HL-60/S4 treated with phorbol 12-myristate 13-acetate at 8.2 ng/mL for 4 days and 3 days (cell line): ENCODE measurements around the gene ANOS1.
"Not testable (repeated sequence)": the region's sequence is repeated elsewhere in the genome, so short reads cannot be mapped to it uniquely, and the experiment has no call there.

Source experiments
- in situ Hi-C: fragments of 300-500 bp; cut with MboI; formaldehyde crosslinking; loops from 2 replicates; pipeline ENCODE4 v1.15.0; 2022; ENCODE audit warnings: low sequenced_read_pairs

The ANOS1 gene

GRCh38 chrX:8635812-8636211 is 96.1 kb downstream of the ANOS1 start:
- in situ Hi-C loops: no loop called here

GRCh38 chrX:8632924-8633323 is 99.0 kb downstream of the ANOS1 start:
- in situ Hi-C loops: no loop called here

- in situ Hi-C loops: no loop called here
These were observed 102.1 kb downstream of the ANOS1 start for GRCh38 chrX:8629871-8630270.

- in situ Hi-C loops: no loop called here
These were observed 104.1 kb downstream of the ANOS1 start for GRCh38 chrX:8627796-8628195.

GRCh38 chrX:8607326-8607725 is 124.6 kb downstream of the ANOS1 start:
- in situ Hi-C loops: no loop called here

GRCh38 chrX:8604131-8604530 is 127.8 kb downstream of the ANOS1 start:
- in situ Hi-C loops: no loop called here

- in situ Hi-C loops: no loop called here
These were observed 140.4 kb downstream of the ANOS1 start for GRCh38 chrX:8591501-8591900.

GRCh38 chrX:8586953-8587352 is 145.0 kb downstream of the ANOS1 start:
- in situ Hi-C loops: no loop called here

- in situ Hi-C loops: no loop called here
These were observed 152.3 kb downstream of the ANOS1 start for GRCh38 chrX:8579602-8580001.

GRCh38 chrX:8576821-8577220 is 155.1 kb downstream of the ANOS1 start:
- in situ Hi-C loops: no loop called here

- in situ Hi-C loops: no loop called here
These were observed 166.2 kb downstream of the ANOS1 start for GRCh38 chrX:8565729-8566128.

GRCh38 chrX:8548446-8548845 is 183.5 kb downstream of the ANOS1 start:
- in situ Hi-C loops: no loop called here

GRCh38 chrX:8546715-8547114 is 185.2 kb downstream of the ANOS1 start:
- in situ Hi-C loops: no loop called here

- in situ Hi-C loops: no loop called here
These were observed 211.1 kb downstream of the ANOS1 start for GRCh38 chrX:8520791-8521190.

- in situ Hi-C loops: no loop called here
These were observed 211.8 kb downstream of the ANOS1 start for GRCh38 chrX:8520178-8520577.

- in situ Hi-C loops: no loop called here
These were observed 227.5 kb downstream of the ANOS1 start for GRCh38 chrX:8504451-8504850.

- in situ Hi-C loops: not testable (repeated sequence)
These were observed 229.8 kb downstream of the ANOS1 start for GRCh38 chrX:8502101-8502500.

- in situ Hi-C loops: no loop called here
These were observed 231.7 kb downstream of the ANOS1 start for GRCh38 chrX:8500203-8500602.

GRCh38 chrX:8495036-8495435 is 236.9 kb downstream of the ANOS1 start:
- in situ Hi-C loops: not testable (repeated sequence)

- in situ Hi-C loops: no loop called here
These were observed 247.5 kb downstream of the ANOS1 start for GRCh38 chrX:8484360-8484949.
